Measurements from ENCODE around the gene CNGB1.

CNGB1 gene

GRCh38 chr16:57995721-57996405 lies 24.9 kb upstream of the CNGB1 start:
- Histone ChIP-seq H3K4me3 (ENCODE audit: low read depth in 1 of 2, low read length in 1 of 2) (no peak overlapping the region), H3K36me3 (peaks cover 29% of the 10 kb centered on the region), H3K27ac (peak overlapping the region; percentile 94), H3K4me1 (ENCODE audit: control insufficient read depth in 1 of 2, insufficient read depth in 1 of 2, low read depth in 1 of 2, low read length in 1 of 2) (peaks cover 62 to 73% of the 10 kb centered on the region in 2 experiments), H3K27me3 (no peaks in the 10 kb centered on the region), H3K9me3 (no peaks in the 10 kb centered on the region)
- no peak for TF ChIP-seq CTCF (IDR thresholded peaks at IDR 0.05)

GRCh38 chr16:57994778-57995177 lies 23.9 kb upstream of the CNGB1 start:
- Histone ChIP-seq H3K4me1 (ENCODE audit: control insufficient read depth in 1 of 2, insufficient read depth in 1 of 2, low read depth in 1 of 2, low read length in 1 of 2) (peaks cover 61 to 72% of the 10 kb centered on the region in 2 experiments), H3K36me3 (peaks cover 29% of the 10 kb centered on the region), H3K27me3 (no peaks in the 10 kb centered on the region), H3K4me3 (ENCODE audit: low read depth in 1 of 2, low read length in 1 of 2) (peak overlapping the region; percentile 15 to 34), H3K9me3 (no peaks in the 10 kb centered on the region), H3K27ac (peak overlapping the region; percentile 74)
- TF ChIP-seq CTCF (IDR thresholded peaks at IDR 0.05): peak; percentile 83

- Histone ChIP-seq H3K4me1 (ENCODE audit: control insufficient read depth in 1 of 2, insufficient read depth in 1 of 2, low read depth in 1 of 2, low read length in 1 of 2) (peaks cover 57 to 67% of the 10 kb centered on the region in 2 experiments), H3K4me3 (ENCODE audit: low read depth in 1 of 2, low read length in 1 of 2) (peak overlapping the region; percentile 15 to 34), H3K36me3 (peaks cover 29% of the 10 kb centered on the region), H3K9me3 (no peaks in the 10 kb centered on the region), H3K27ac (peak overlapping the region; percentile 74), H3K27me3 (no peaks in the 10 kb centered on the region)
- no peak for TF ChIP-seq CTCF (IDR thresholded peaks at IDR 0.05)
Measured at GRCh38 chr16:57994361-57994760, 23.4 kb upstream of the CNGB1 start.

- Histone ChIP-seq H3K27ac (peak overlapping the region; percentile 74), H3K9me3 (no peaks in the 10 kb centered on the region), H3K4me1 (ENCODE audit: control insufficient read depth in 1 of 2, insufficient read depth in 1 of 2, low read depth in 1 of 2, low read length in 1 of 2) (peaks cover 53 to 63% of the 10 kb centered on the region in 2 experiments), H3K36me3 (peaks cover 29% of the 10 kb centered on the region), H3K4me3 (ENCODE audit: low read depth in 1 of 2, low read length in 1 of 2) (peak overlapping the region in 1 of 2 experiments; percentile 34), H3K27me3 (no peaks in the 10 kb centered on the region)
- TF ChIP-seq CTCF (IDR thresholded peaks at IDR 0.05): no peak
Measured at GRCh38 chr16:57993897-57994296, 23.0 kb upstream of the CNGB1 start.

GRCh38 chr16:57993438-57993837 lies 22.5 kb upstream of the CNGB1 start:
- Histone ChIP-seq H3K4me3 (ENCODE audit: low read depth in 1 of 2, low read length in 1 of 2) (no peak overlapping the region), H3K9me3 (no peaks in the 10 kb centered on the region), H3K27ac (peak overlapping the region; percentile 74), H3K36me3 (peaks cover 29% of the 10 kb centered on the region), H3K27me3 (no peaks in the 10 kb centered on the region), H3K4me1 (ENCODE audit: control insufficient read depth in 1 of 2, insufficient read depth in 1 of 2, low read depth in 1 of 2, low read length in 1 of 2) (peaks cover 48 to 58% of the 10 kb centered on the region in 2 experiments)
- TF ChIP-seq CTCF (IDR thresholded peaks at IDR 0.05): no peak
